Tongue (tissue), 2 donors: Measurements from ENCODE around the gene VCP. TPM values are rescaled to one million over a fixed set of nuclear protein-coding genes. Genes with fewer than 3 reads are reported as not detected.
"Not testable (repeated sequence)": the region's sequence is repeated elsewhere in the genome, so short reads cannot be mapped to it uniquely, and the experiment has no call there.

Experiments used
- DNase-seq: peaks from one replicate; pipeline ENCODE4 v3.0.0-alpha.2; 2015
- total RNA-seq: library from RNA; depleted of rRNA; stranded (reverse); fragments of >200 nt; gene quantifications from one replicate; pipeline ENCODE4 v1.2.3, GENCODE V29; 2014

Gene VCP
- total RNA-seq, 1 donor from 2014 or later, result 201 TPM

DNA sequence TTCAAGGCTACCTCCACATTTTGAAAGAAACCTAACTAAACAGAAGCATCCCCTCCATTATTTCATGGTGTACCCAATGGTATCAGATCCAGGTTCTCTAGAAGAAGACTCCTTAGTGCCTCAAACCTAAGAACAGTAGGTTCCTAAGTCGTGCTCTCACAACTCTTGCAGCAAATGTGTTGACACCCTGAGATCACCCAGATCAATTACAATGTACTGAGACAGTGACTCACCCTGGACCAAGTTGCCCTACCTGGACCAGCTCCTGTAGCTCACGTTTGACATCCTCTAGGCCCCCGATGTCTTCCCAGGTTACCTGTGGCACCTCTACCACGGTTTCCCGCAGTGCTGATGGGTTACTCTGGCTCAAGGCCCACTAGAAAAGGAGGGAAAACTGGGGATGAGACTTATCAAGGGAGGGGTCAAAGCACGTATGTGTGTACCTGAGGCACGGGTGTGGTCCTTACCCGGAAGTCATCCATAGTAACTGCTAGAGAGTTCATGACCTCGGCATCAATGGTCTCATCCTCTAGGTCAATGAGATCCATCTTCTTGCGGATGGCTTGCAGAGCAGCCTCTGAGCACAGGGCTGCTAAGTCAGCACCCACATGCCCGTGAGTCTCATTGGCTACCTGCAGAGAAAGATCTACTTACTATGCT is 11.7 kb downstream of the VCP start:
- no peak for DNase-seq

DNA sequence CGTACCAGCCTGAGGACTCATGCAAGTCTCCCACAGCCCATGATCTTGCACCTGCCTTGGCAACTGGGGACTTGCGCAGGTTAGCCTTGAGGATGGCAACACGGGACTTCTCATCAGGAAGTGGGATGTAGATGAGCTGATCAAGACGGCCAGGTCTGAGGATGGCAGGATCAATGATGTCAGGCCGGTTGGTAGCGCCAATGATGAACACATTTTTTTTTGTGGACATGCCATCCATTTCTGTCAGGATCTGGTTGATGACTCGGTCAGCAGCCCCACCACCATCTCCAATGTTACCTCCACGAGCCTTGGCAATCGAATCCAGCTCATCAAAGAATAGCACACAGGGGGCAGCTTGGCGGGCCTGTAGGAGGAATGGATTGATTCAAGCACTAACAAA is 13.0 kb downstream of the VCP start:
- no peak for DNase-seq

DNA sequence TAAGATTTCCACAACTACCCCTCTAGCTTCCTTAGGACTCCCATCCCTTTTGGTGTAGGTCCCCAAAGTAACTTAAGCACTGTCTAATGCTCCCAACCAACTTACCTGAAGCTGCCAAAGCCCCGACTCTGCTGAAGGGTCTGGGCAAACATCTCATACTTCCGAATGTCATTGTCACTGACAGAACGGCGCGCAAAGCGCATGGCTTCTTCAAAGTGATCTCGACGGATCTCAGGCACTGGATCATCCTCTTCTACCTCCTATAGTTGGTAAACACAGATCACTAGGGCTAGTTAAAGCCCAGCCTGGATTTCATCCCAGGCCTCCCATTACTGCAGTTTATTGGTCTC is 15.2 kb downstream of the VCP start:
- no peak for DNase-seq

DNA sequence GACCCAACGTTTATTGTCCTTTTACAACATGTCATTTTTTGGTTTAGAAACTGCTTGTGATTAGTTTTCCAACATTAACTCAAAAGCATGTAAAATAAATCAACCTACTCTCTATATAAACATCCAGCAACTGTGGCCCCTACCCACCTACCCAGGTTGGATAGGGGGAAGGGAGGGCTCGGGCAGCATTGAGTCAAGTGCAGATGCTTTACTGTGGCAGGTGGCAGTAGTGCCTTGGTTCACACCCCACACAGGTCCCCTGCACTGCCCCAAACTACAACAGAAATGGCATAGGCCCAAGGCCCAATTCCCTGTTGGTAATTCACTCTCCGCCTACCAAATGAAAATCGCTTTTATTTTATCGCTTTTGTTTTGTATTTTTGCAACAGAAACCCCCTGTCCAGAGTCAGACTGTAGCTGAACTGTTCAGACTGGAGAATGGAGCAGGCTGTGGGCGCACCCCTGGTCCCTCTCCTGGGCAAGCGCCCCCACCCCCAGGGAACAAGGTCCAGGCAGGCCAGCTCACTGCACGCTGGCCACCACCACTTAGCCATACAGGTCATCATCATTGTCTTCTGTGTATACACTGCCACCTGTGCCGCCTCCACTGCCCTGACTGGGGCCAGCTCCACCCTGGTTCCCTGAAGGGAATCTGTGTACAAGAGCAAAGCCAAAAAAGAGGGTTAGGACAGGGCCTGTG is 15.7 kb downstream of the VCP start:
- DNase-seq, result no peak

DNA sequence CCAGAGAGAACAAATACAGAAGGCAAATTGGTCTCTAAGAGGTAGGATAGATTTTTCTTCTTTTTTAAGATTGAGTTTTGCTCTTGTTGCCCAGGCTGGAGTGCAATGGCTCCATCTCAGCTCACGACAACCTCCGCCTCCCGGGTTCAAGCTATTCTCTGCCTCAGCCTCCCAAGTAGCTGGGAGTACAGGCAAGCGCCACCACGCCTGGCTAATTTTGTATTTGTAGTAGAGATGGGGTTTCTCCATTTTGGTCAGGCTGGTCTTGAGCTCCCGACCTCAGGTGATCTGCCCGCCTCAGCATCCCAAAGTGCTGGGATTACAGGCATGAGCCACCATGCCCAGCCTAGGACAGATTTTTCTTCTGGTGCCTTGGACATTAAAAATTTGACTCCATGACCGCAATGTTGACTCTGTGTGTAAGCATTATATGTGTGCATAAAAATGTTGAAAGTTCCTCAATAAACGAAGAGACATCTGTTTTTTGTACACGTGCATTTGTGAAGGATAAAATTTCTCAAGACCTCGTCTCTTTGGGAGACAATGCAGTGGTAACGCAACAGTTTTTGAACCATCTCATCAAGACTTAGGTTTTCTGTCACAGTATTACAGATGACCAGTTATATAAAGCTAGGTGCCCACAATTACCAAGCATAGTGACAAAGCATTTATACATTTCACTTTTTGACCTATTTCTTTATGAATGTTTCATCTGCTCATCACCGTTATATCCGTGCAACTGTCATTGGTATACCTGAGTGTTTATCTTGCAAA is 17.4 kb downstream of the VCP start:
- no peak for DNase-seq

DNA sequence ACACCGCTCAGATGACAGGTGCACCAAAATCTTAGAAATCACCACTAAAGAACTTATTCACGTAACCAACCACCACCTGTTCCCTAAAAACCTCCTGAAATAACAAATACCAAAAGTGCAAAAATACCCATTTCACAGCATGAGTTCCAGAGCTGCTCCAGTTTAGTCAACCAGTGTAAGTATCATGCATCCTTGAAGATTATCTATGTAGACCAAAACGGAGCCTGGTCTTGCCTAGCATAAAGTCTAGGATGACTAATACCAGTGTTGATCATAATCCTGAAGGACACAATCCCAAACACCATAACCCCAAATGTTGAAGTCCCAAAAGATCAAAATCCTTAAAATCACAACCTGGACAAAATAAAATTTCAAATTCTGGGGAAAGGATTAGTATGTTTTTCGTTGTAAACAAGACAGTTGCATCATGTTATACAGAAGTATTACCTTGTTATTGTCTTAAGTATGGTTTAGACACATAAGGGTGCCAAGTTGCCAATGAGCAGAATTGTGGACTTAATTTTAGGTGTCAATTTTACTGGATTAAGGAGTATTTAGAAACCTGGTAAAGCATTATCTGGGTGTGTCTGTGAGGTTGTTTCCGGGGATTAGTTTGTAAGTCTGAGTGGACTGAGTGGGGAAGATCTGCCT is 18.1 kb downstream of the VCP start:
- no peak for DNase-seq

DNA sequence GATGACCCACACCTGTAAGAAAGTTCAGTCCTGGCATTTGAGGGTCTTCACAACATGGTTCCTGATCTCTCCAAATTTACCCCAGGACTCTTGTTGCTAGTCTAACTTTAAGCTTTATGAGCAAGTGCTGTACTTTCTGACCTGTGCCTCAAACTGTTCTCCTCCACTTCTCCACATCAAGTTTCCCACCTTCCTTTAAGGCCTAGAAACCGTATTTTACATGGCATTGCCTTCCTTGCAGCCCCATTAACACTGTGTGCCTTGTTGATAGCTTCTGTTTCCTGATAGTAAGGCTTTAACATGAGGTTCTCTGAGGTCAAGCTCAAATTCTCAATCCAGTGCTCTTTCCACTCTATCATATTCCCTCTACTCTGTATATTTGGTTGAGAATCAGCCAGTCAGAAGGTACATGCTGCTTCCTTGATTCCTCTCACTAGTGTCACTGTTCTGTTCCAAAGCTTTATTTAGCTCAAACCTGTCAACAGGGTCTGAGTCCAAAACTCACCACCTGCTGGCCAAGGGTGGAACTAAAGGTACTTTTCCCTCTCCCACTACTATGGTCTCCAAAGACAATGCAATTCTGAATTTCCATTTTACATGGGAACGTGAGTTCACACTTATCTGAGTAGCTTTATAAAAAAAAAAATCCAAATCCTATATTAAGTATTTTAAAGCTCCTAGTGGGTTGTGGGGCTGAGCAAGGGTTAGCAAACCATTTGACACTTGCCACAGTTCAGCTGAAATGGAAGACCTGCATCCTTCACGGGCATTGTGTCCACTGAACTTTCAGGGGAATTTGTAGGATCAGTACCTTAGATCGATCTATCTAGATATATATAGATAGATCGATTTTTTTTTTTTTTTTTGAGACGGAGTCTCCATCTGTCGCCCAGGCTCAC is 21.1 kb downstream of the VCP start:
- DNase-seq, result peak; percentile 64

DNA sequence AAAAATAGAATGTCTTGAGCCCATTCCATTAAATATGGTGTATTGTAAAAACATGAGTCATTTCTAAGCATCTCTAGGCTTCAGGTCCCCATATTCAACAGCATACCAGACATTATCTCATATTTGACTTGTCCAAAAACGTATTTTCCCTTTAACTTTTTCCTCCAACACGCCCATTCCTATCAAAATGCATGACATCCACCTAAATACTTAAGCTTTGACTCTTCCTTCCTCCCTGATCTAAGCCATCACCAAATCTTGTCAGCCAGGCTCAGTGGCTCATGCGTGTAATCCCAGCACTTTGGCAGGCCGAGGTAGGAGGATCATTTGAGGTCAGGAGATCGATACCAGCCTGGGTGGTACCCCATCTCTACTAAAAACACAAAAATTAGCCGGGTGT is 23.9 kb downstream of the VCP start:
- DNase-seq, result no peak

DNA sequence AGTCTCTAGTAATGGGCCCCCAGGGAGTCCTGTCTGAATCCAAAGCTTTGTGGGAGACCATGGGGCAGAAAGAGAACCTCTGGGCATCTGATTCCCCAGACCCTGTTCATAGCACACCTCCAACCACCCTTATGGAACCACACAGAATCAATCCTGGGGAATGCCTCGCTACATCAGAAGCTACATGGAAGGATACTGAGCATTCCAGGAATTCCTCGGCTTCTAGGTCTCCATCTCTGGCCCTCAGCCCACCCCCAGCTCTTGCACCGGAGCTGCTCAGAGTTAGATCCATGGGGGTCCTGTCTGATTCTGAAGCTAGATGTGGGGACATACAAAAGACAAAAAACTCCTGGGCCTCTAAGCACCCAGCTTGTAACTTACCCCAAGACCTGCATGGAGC is 28.4 kb downstream of the VCP start:
- no peak for DNase-seq

DNA sequence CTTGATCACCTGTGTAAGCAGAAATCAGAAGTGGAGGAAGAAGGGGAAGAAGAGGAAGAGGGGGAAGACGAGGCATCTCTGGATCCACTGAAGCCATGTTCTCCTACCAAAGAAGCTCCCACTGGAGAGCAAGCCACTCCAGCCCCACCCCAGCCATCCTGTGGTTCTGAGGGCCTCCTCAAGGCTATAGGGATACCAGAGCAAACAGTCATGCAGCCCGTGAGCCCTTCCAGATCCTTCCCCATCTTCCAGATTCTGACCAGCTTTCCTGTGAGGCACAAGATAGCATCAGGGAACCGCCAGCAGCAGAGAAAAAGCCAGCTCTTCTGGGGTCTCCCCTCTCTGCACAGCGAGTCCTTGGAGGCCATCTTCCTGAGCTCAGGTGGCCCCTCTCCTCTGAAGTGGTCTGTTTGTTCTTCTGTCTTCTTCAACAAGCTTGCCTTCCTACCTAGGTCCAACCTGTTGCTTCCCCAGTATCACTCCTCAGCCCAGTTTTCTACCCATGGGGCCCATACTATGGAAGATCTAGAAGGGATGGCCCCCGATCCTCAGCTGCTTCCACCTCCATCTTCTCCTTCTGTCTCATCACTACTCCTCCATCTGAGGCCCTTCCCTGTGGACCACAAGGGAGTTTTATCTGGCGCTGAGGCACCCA is 29.4 kb downstream of the VCP start:
- DNase-seq, result no peak

DNA sequence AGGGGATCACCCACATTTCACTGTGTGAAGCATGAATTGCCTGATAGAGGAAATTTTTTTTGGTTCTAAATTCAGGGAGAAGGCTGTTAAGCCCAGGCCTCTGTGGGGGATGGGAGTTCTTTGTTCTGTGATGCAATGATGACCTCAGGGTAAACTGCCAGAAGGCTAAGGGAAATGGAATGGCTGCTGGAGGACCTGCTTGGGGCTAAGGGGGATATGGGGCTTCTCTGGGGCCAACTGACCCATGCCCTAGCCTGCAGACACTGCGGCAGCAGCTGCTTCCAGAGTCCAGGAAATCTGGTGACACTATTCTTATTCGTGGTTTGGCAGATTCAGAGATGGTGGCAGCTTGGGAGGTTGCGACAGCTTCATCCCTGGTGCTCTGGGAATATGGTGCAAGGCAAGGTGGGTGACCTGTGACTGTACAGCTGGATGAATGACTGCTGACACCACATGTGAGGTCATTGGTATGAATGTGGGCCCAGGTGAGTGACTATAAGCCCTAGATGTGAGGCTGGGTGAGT is 30.3 kb downstream of the VCP start:
- DNase-seq, result no peak

DNA sequence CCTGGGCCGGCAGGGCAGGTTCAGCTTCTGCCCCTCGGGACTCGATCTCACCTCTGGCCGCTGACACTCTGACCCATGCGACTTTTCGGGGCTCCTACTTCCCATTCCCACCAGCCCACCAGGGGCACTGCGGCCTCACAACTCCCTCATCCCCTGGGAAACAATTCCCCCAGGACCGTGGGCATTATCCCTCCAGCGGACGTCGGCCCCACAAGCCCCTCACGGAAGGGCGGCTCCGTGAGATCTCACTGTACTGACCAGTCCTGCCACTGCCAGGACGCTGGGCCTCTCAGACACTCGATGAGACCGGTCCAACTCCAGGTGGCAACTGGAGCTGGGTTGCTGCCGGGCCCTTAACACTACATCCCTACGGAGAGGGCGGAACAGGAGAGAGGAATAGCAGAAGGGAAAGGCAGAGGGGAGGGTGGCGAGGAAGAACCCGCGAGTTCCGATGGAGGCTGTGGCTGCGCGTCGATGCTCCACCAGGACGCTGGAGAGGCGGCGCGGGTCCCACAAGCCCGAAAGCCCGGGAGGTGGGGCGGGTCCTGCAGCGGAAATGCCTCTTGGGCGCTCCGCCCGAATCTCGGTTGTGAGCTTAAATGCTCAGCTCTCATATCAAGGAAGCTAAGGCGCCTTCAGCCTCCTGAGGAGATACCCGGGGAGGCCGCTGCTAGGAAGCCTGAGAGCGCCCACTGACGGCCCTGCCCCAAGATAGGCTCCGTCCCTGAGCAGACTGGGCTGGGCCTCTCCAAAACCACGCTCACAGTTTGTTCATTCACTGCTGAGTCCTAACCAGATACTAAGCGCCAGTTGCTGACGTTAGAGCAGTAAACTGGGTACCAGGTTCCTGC is 36.3 kb downstream of the VCP start:
- DNase-seq, result peak; percentile 46

DNA sequence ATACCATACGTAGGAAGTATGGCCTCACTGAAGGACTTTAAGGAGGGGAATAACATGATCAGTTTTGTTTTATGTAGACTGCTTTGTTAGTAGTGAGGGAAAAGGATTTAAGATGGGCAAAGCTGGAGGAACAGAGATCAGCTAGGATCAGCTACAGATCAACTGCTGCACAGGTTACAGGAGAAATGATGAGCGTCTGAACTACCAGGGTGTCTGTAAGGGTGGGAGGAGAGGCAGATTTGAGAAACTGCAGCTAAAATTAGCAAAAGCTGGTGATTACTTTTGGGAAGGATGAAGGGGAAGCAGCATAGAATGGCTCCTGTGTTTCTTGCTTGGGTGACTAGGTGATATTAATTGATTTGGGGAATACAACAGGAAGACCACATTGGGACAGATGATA is 39.3 kb downstream of the VCP start:
- no peak for DNase-seq

DNA sequence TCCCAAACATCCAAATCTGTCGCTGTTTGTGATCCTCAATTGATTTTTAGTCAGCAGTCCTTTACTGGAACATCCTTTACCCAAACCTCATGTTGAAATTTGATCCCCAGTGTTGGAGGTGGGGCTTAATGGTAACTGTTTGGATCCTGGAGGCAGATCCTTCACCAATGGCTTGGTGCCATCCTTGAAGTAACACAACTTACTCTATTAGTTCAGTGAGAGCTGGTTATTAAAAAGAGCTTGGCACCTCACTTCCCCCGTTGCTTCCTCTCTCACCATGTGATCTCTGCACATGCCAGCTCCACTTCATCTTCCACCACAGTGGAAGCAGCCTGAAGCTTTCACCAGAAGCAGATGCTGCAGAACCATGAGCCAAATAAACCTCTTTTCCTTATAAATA is 42.6 kb downstream of the VCP start:
- DNase-seq, result no peak

DNA sequence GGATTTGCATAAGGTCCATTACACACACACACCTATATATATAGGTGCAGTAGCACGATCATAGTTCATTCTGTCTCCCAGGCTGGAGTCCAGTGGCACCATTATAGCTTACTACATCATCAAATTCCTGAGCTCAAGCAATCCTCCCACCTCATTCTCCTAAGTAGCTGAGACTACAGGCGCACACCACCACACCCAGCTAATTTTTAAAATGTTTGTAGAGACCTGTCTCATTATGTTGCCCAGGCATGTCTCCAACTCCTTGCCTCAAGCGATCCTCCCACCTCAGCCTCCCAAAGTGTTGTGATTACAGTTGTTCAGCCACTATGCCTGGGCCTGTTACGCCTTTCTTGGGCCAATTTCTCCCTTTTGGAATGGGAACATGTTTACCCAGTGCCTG is 43.2 kb downstream of the VCP start:
- no peak for DNase-seq

DNA sequence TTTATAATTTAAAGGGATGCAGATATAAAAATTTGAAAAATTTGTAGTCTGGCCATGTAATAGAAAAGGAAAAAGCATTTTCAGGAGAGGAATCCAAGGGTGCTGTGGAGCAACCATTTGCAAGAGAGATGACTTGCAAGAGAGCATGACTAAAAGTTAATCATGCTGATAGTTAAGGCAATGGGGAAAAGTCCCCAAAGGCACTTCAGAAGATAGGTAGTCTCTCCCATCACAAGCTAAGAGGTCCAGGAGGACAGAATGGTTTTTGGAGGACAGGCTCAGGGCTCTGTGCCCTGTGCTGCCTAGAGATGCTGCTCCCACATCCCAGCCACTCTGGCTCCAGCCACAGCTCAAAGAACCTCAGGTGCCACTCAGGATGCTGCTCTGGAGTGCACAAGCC is 44.1 kb downstream of the VCP start:
- DNase-seq, result no peak

DNA sequence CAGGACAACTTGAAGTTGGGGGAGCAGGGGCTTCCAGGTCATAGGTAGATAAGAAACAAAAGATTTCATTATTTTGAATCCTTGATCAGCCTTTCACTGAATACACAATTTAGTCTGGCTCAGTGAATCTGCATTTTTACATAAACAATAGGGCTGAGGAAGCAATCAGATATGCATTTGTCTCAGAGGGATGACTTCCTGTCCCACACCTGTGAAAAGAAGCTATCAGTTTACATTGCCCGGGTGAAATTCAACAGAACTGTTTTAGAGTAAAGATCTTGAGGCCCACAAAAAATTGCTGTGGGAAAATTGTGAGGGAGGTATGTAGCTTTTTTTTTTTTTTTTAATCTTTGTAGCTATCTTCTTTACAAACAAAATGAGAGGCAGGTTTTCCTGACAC is 44.6 kb downstream of the VCP start:
- no peak for DNase-seq

DNA sequence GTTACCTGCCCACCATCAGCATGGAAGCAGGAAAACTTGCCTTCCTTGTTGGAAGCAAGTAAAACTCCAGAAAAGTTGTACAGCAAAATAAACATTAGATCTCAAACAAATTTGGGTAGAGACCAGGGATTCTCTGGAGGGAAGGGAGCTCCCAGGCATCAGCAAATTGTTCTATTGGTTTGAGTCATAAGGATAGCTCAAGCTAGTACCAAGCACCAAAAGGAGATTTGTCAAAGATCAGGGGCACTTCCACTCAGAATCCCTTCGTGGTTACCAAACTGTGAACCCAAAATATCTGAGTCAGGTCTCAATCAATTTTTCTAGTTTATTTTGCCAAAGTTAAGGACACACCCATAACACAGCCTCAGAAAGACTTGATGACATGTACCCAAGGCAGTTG is 45.1 kb downstream of the VCP start:
- no peak for DNase-seq

DNA sequence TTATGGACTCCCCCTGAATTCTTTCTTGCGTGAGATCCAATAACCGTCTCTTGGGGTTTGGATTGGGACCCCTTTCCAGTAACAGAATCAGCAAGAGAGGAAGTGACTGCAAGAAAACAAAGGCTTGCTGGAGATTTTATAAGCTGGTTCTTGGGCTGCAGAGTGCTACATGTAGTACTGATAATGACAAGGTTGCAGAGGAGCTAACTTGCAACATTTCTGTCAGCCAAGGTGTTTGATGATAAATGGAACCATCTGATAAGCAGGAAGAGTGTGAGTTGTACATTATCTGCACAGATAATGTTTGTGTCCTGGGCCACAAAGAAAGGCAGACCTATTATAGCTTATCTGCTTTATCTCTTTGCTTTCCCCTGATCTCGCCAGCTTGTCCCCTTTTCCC is 45.8 kb downstream of the VCP start:
- DNase-seq, result no peak

DNA sequence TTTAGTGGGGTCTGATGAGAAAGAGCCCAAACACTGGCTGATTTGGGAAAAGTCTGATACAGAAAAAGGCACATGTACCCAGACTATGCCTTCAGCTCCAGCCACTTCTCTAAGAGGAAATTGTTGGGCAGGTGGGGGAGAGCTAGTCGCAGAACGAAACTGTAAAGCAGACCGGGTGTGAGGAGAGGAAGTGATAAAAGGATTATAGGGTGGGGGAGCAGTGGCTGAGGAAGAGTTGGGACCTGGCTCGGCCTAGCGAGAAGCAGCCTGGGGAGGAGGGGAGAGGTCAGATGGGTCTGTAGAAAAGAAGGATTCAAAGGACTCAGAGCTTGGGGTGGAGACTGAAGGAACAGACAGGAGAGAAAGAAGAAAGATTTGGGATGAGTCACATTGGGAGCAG is 49.0 kb downstream of the VCP start:
- not testable (repeated sequence) for DNase-seq
